GM13976 (cell line): ENCODE measurements around the gene CMTR2.

Source experiments
- DNase-seq: peaks from one replicate; pipeline ENCODE4 v3.0.0; 2012; ENCODE audit warnings: low spot score
- CTCF ChIP-seq: IDR thresholded peaks from 2 replicates; pipeline ENCODE4 v1.5.1; 2012; ENCODE audit warnings: borderline replicate concordance, mild to moderate bottlenecking; ENCODE audit not compliant: insufficient read depth; ENCODE audit errors: extremely low read depth, missing control alignments, control extremely low read depth
- in situ Hi-C: fragments of 300-500 bp; cut with MboI; formaldehyde crosslinking; loops from one replicate; pipeline ENCODE4 v1.12.0; 2022; ENCODE audit warnings: low sequenced_read_pairs, mixed read lengths, inconsistent platforms; ENCODE audit not compliant: unreplicated experiment

Gene CMTR2

DNA sequence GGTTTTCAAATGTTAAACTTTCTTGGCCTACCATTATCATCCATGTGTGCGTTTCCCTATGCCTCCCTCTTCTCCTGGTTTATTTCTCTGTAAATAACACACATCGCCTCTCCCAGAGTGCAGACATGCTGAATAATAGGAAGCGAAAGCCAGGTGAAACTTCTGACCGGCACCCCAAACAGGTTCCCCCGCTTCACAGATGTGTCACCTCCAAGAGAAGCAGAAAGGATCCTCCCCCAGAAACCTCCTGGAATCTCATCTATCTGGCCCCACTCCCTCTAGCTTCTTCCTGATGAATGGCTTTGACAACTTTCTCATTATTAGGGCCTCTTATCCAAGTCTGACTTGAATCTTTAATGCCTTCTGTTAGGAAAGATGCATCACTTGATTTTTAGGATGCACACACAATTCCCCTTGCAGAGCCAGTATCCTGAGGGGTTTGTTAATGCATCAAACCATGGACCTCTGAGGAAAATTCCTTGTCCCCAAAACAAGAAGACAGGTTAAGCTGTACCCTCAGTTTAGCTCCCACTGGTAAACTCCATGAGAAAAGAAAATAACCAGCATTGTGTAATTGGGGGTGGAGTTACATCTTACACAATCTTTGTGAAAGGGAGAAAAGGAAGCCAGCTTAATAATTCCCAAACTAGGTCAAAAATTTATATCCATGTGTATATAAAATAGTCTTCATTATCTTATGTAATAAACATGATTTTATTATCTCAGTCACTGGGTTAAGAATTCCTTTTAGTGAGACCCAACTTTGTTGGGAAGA lies 38.6 kb downstream of the CMTR2 start:
- in situ Hi-C loops: no loop called here

GRCh38 chr16:71249399-71249798 lies 39.8 kb downstream of the CMTR2 start:
- in situ Hi-C loops: no loop called here
- no peak for DNase-seq
- no peak for TF ChIP-seq CTCF

More for the DNA sequence above, 38.6 kb downstream of the CMTR2 start:
- no peak for TF ChIP-seq CTCF
- DNase-seq: no peak

DNA sequence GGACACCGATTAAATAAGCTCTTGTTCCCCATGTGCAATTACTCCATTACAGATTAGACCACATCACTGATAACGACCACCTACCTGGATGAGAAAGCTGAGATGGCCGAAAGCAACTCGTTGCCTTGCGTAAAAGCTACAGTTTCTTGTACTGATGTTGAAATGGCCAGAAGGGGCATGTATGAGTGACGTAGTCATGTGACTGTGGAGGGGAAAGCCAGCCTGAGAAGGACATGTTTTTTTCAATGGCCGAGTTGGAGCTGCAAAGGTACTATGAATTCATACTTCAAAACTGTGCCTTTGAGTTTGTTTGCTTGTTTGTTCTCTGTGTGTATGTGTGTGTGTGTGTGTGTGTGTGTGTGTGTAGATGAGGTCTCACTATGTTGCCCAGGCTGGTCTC lies 41.7 kb downstream of the CMTR2 start:
- TF ChIP-seq CTCF: no peak
- in situ Hi-C loops: no loop called here
- no peak for DNase-seq

DNA sequence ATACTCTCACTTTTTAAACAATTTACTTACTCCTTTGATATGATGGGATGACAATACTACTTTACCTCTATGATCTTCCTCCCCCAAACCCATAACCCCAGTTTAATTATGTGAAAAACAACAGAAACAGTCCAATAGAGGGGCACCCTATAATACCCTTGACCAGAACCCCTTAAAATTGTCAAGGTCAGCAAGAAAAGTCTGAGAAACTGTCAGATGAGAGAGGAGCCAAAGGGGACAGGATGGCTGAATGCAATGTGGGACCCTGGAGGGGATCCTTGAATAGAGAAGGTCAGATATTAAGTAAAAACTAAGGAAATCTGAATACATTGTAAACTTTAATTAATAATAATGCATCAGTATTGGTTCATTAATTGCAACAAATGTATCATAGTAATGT lies 42.9 kb downstream of the CMTR2 start:
- no peak for TF ChIP-seq CTCF
- no peak for DNase-seq
- in situ Hi-C loops: no loop called here

DNA sequence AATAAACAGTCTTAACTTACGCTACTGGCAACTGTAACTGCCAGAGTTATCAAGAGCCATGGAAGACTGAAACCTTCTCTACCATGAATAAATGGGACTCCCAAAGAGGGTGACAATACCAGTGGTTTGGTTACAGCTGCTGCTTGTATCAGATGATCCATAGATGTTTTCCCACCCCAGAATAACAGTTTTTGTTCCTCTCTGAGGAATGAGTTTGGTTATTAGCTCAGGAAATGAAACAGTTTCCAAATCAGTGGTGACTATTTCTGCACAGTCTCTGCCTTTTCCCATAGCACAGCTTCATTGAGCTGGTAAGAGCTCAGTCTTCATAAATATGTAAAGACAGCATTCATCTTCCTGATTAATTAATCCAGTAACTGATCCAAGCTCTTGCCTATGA lies 44.7 kb downstream of the CMTR2 start:
- in situ Hi-C loops: no loop called here
- no peak for TF ChIP-seq CTCF
- DNase-seq: no peak

DNA sequence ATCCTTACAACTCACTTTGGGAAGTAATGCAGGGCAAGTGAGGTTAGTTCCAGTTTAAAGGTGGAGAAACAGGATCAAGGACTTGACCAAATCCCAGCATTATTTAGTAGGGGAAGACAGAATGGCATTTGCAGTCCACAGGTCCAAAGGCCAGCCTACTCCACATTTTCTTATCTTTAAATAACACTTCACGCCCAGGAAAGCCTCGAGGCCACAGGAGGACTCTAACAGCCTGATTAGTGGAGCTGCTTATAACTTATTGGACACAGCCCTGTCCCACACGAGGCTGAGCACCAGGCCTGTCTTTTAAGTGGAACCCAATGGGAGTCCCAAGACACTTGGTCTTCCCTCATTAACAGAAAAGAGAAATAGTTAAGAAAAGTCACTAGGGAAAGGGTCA lies 46.6 kb downstream of the CMTR2 start:
- TF ChIP-seq CTCF: no peak
- no peak for DNase-seq
- in situ Hi-C loops: no loop called here
